ENCODE results near the gene SYNGAP1. TPM values are rescaled to one million over a fixed set of nuclear protein-coding genes. Genes with fewer than 3 reads are reported as not detected.

SYNGAP1 gene
- polyA plus RNA-seq, 1 donor (not counting 4 experiments of a cell fraction or from before 2014, with no cell fraction given), result 2.1 TPM

GRCh38 chr6:33441457-33441856, 21.6 kb downstream of the SYNGAP1 start:
- Histone ChIP-seq H3K27me3 (ENCODE audit: control insufficient read depth, extremely low read depth, insufficient read depth, low read length) (no peaks in the 10 kb centered on the region), H3K4me1 (ENCODE audit: control insufficient read depth, extremely low read depth, insufficient read depth, low read length) (no peaks in the 10 kb centered on the region), H4K20me1 (ENCODE audit: control insufficient read depth, extremely low read depth, insufficient read depth, low read length) (no peaks in the 10 kb centered on the region), H3K36me3 (ENCODE audit: control insufficient read depth in 2 of 2, extremely low read depth in 1 of 2, insufficient read depth in 2 of 2, low read length in 2 of 2) (peaks cover 14 to 21% of the 10 kb centered on the region in 2 experiments), H3K4me3 (ENCODE audit: control insufficient read depth in 2 of 3, extremely low read depth in 1 of 3, insufficient read depth in 2 of 3, low read depth in 1 of 3, low read length in 3 of 3) (no peak overlapping the region), H3K79me2 (ENCODE audit: control insufficient read depth, insufficient read depth, low read length) (no peaks in the 10 kb centered on the region), H3K4me2 (ENCODE audit: control insufficient read depth, extremely low read depth, insufficient read depth, low read depth, low read length) (no peak overlapping the region), H2AFZ (ENCODE audit: control insufficient read depth, low read length) (no peak overlapping the region), H3K9ac (ENCODE audit: control insufficient read depth, extremely low read depth, insufficient read depth, low read length) (no peak overlapping the region), H3K27ac (ENCODE audit: control insufficient read depth, insufficient read depth, low read length) (no peak overlapping the region), H3K9me3 (ENCODE audit: control insufficient read depth, low read depth, low read length) (no peaks in the 10 kb centered on the region), H3K9me1 (ENCODE audit: control insufficient read depth, extremely low read depth, insufficient read depth, low read length) (no peaks in the 10 kb centered on the region)
- no peak for TF ChIP-seq CTCF (optimal IDR thresholded peaks at IDR 0.05 in 1 of 3, IDR thresholded peaks at IDR 0.05 in 1 of 3, conservative IDR thresholded peaks at IDR 0.05 in 1 of 3; ENCODE audit: extremely low read depth in 1 of 3, insufficient read depth in 2 of 3, low read length in 3 of 3)
- TF ChIP-seq EZH2 (IDR thresholded peaks at IDR 0.05; ENCODE audit: low read length), result no peak
- FAIRE-seq (no peak), DNase-seq (ENCODE audit: low read depth, low spot score) (no peak)
- dilution Hi-C loops (cut with MboI; ENCODE audit: extremely low pct_ligation_motif_present, low sequenced_read_pairs), result no loop called here

GRCh38 chr6:33442283-33442682, 22.4 kb downstream of the SYNGAP1 start:
- Histone ChIP-seq H3K27me3 (ENCODE audit: control insufficient read depth, extremely low read depth, insufficient read depth, low read length) (no peaks in the 10 kb centered on the region), H3K9me1 (ENCODE audit: control insufficient read depth, extremely low read depth, insufficient read depth, low read length) (no peaks in the 10 kb centered on the region), H3K79me2 (ENCODE audit: control insufficient read depth, insufficient read depth, low read length) (no peaks in the 10 kb centered on the region), H3K36me3 (ENCODE audit: control insufficient read depth in 2 of 2, extremely low read depth in 1 of 2, insufficient read depth in 2 of 2, low read length in 2 of 2) (peaks cover 12 to 21% of the 10 kb centered on the region in 2 experiments), H3K27ac (ENCODE audit: control insufficient read depth, insufficient read depth, low read length) (no peak overlapping the region), H3K9ac (ENCODE audit: control insufficient read depth, extremely low read depth, insufficient read depth, low read length) (no peak overlapping the region), H3K4me1 (ENCODE audit: control insufficient read depth, extremely low read depth, insufficient read depth, low read length) (no peaks in the 10 kb centered on the region), H3K4me3 (ENCODE audit: control insufficient read depth in 2 of 3, extremely low read depth in 1 of 3, insufficient read depth in 2 of 3, low read depth in 1 of 3, low read length in 3 of 3) (no peak overlapping the region), H4K20me1 (ENCODE audit: control insufficient read depth, extremely low read depth, insufficient read depth, low read length) (no peaks in the 10 kb centered on the region), H3K9me3 (ENCODE audit: control insufficient read depth, low read depth, low read length) (no peaks in the 10 kb centered on the region), H2AFZ (ENCODE audit: control insufficient read depth, low read length) (no peak overlapping the region), H3K4me2 (ENCODE audit: control insufficient read depth, extremely low read depth, insufficient read depth, low read depth, low read length) (no peak overlapping the region)
- TF ChIP-seq CTCF (optimal IDR thresholded peaks at IDR 0.05 in 1 of 3, IDR thresholded peaks at IDR 0.05 in 1 of 3, conservative IDR thresholded peaks at IDR 0.05 in 1 of 3; ENCODE audit: extremely low read depth in 1 of 3, insufficient read depth in 2 of 3, low read length in 3 of 3) (no peak), EZH2 (IDR thresholded peaks at IDR 0.05; ENCODE audit: low read length) (no peak)
- DNase-seq (ENCODE audit: low read depth, low spot score), result no peak
- FAIRE-seq, result no peak
- dilution Hi-C loops (cut with MboI; ENCODE audit: extremely low pct_ligation_motif_present, low sequenced_read_pairs), result no loop called here
